Loucy (cell line): ENCODE results near the gene LUM.

Source experiments
- CTCF ChIP-seq: fragments of 200-600 bp; sonication (generic); conservative IDR thresholded peaks from 2 replicates; pipeline ENCODE4 v1.5.1; 2014; ENCODE audit warnings: mild to moderate bottlenecking, antibody characterized with exemption, low read length
- EZH2phosphoT487 ChIP-seq: fragments of 200-600 bp; IDR thresholded peaks from 2 replicates; pipeline ENCODE4 v1.6.1; 2018; ENCODE audit warnings: antibody characterized with exemption, mild to moderate bottlenecking, moderate library complexity, borderline replicate concordance

GRCh38 chr12:91077228-91077954, 33.9 kb downstream of the LUM start:
- TF ChIP-seq CTCF, result no peak
- TF ChIP-seq EZH2phosphoT487, result no peak
